Measurements from ENCODE around the gene AKAP6. TPM values are rescaled to one million over a fixed set of nuclear protein-coding genes. Genes with fewer than 3 reads are reported as not detected.

The AKAP6 gene
- total and polyA plus RNA-seq, 10 of the 15 experiments (the other 5 are each of a cell fraction or from before 2014, with no cell fraction given) = 0.35 to 5.9 (median 2.2) TPM

DNA sequence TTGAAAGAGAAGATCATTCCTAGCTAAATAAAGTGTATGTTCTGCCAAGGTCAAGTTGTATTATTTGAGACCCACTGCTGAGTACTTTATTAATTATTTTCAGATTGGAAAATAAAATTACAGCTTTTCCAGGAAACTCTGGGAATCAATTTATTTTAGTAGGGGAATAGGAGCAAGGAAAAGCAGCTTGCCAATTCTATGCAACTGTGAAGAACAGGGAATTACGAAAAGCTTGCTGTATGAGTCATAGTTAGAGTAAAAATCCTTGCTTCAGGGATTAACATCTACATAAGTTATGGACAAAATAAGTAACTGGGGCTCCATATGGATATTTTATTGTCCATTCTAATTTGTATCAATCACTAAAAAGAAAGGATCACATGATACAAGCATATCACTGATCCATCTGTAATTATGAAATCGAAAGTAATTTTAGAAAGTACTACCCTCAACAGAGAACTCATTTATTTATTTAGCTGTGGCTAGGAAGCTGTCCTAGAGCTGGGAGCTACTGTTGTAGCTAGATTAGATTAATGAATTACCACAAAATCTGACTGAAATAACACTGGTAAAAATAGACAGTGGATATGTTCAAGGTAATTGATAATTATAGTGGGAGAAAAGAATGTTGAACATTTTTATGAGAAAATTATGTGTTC is 306.1 kb downstream of the AKAP6 start:
- in situ Hi-C loops (cut with MboI) = no loop called here
- no peak overlapping the region for H3K27ac ChIP-seq (ENCODE audit: control insufficient read depth, insufficient read depth)
- H3K4me3 ChIP-seq = no peak overlapping the region
- H3K4me1 ChIP-seq (ENCODE audit: control insufficient read depth, insufficient read depth, low read length) = no peaks in the 10 kb centered on the region
- no peaks in the 10 kb centered on the region for H3K36me3 ChIP-seq (ENCODE audit: control insufficient read depth in 2 of 2, insufficient read depth in 2 of 2, low read length in 1 of 2)
- H4K20me1 ChIP-seq (ENCODE audit: control insufficient read depth, insufficient read depth) = no peaks in the 10 kb centered on the region
- peak overlapping the region; percentile 2; the same call in 1 of the 2 replicates for H2AFZ ChIP-seq (ENCODE audit: control insufficient read depth, low read depth, low read length)
- DNase-seq (ENCODE audit: low read depth, low spot score) (no peak), ATAC-seq (peak; percentile 76), FAIRE-seq (no peak)
- WGBS (ENCODE audit: insufficient coverage, insufficient replicate concordance, low lambda C conversion rate, missing lambda C conversion rate) = 20% methylated on average over 2 of the region's 2 CpGs
- H3K79me2 ChIP-seq (ENCODE audit: control insufficient read depth, insufficient read depth, low read length) = no peaks in the 10 kb centered on the region
- no peak overlapping the region for H3K4me2 ChIP-seq (ENCODE audit: control insufficient read depth, insufficient read depth)
- intact Hi-C loops (cut with micrococcal nuclease; ENCODE audit: unreplicated experiment) = no loop called here
- TF ChIP-seq MYC (IDR thresholded peaks at IDR 0.05; ENCODE audit: insufficient read depth, insufficient read length, insufficient replicate concordance, low read length, severe bottlenecking) = no peak
- RAD21 ChIA-PET (ENCODE audit: unreplicated experiment) = interaction anchor here (1.2 kb wide), 1 partner anchor 11 kb away, joined by 3 read pairs; no protein-coding TSS in a partner anchor
- H3K27me3 ChIP-seq (replicated peaks in 1 of 2; ENCODE audit: control insufficient read depth in 2 of 2, insufficient read depth in 2 of 2, low read length in 1 of 2) = no peaks in the 10 kb centered on the region
- SMC1A ChIA-PET (ENCODE audit: uncharacterized antibody, unreplicated experiment) = interaction anchor here (0.9 to 1.8 kb wide), 2 partner anchors 11 to 29 kb away, joined by 3 to 4 read pairs; no protein-coding TSS in a partner anchor
- H3K9me3 ChIP-seq (replicated peaks; ENCODE audit: control insufficient read depth, insufficient read depth, low read length) = no peaks in the 10 kb centered on the region
- POLR2A ChIA-PET = interaction anchor here (0.5 kb wide), 1 partner anchor 144 kb away, joined by 8 read pairs; no protein-coding TSS in a partner anchor
- CTCF ChIA-PET = interaction anchor here (0.9 to 1.1 kb wide), 2 partner anchors 10 to 59 kb away, joined by 3 read pairs; no protein-coding TSS in a partner anchor
- no TSS peak for BruUV-seq (replicated peaks)
- H3K9ac ChIP-seq (ENCODE audit: control insufficient read depth, insufficient read depth, low read length) = no peak overlapping the region

- BruUV-seq (replicated peaks) = no TSS peak
- SMC1A ChIA-PET (ENCODE audit: uncharacterized antibody, unreplicated experiment) = interaction anchor here (0.5 kb wide), 1 partner anchor 78 kb away, joined by 3 read pairs; no protein-coding TSS in a partner anchor
- ATAC-seq = no peak
Observed at GRCh38 chr14:32637582-32637981, 308.5 kb downstream of the AKAP6 start.

More at GRCh38 chr14:32637582-32637981, 308.5 kb downstream of the AKAP6 start:
- Histone ChIP-seq H3K27me3 (replicated peaks in 1 of 2; ENCODE audit: control insufficient read depth in 2 of 2, insufficient read depth in 2 of 2, low read length in 1 of 2) (no peaks in the 10 kb centered on the region), H4K20me1 (ENCODE audit: control insufficient read depth, insufficient read depth) (no peaks in the 10 kb centered on the region), H3K9ac (ENCODE audit: control insufficient read depth, insufficient read depth, low read length) (no peak overlapping the region), H3K4me1 (ENCODE audit: control insufficient read depth, insufficient read depth, low read length) (no peaks in the 10 kb centered on the region), H3K79me2 (ENCODE audit: control insufficient read depth, insufficient read depth, low read length) (no peaks in the 10 kb centered on the region), H3K4me2 (ENCODE audit: control insufficient read depth, insufficient read depth) (no peak overlapping the region), H3K4me3 (no peak overlapping the region), H3K27ac (ENCODE audit: control insufficient read depth, insufficient read depth) (no peak overlapping the region), H2AFZ (ENCODE audit: control insufficient read depth, low read depth, low read length) (no peak overlapping the region), H3K9me3 (replicated peaks; ENCODE audit: control insufficient read depth, insufficient read depth, low read length) (no peaks in the 10 kb centered on the region), H3K36me3 (ENCODE audit: control insufficient read depth in 2 of 2, insufficient read depth in 2 of 2, low read length in 1 of 2) (no peaks in the 10 kb centered on the region)
- FAIRE-seq (no peak), DNase-seq (ENCODE audit: low read depth, low spot score) (no peak)
- TF ChIP-seq ZNF217 (IDR thresholded peaks at IDR 0.05) = no peak
- no peak for TF ChIP-seq TARDBP (IDR thresholded peaks at IDR 0.05; ENCODE audit: borderline replicate concordance)
- no peak for TF ChIP-seq ATF3 (IDR thresholded peaks at IDR 0.05; ENCODE audit: borderline replicate concordance, extremely low read depth, low read depth, low read length)
- TF ChIP-seq, protein P1, sequence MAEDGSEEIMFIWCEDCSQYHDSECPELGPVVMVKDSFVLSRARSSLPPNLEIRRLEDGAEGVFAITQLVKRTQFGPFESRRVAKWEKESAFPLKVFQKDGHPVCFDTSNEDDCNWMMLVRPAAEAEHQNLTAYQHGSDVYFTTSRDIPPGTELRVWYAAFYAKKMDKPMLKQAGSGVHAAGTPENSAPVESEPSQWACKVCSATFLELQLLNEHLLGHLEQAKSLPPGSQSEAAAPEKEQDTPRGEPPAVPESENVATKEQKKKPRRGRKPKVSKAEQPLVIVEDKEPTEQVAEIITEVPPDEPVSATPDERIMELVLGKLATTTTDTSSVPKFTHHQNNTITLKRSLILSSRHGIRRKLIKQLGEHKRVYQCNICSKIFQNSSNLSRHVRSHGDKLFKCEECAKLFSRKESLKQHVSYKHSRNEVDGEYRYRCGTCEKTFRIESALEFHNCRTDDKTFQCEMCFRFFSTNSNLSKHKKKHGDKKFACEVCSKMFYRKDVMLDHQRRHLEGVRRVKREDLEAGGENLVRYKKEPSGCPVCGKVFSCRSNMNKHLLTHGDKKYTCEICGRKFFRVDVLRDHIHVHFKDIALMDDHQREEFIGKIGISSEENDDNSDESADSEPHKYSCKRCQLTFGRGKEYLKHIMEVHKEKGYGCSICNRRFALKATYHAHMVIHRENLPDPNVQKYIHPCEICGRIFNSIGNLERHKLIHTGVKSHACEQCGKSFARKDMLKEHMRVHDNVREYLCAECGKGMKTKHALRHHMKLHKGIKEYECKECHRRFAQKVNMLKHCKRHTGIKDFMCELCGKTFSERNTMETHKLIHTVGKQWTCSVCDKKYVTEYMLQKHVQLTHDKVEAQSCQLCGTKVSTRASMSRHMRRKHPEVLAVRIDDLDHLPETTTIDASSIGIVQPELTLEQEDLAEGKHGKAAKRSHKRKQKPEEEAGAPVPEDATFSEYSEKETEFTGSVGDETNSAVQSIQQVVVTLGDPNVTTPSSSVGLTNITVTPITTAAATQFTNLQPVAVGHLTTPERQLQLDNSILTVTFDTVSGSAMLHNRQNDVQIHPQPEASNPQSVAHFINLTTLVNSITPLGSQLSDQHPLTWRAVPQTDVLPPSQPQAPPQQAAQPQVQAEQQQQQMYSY (CRISPR knock-in tag; IDR thresholded peaks at IDR 0.05) = no peak
- TF ChIP-seq KDM1A (IDR thresholded peaks at IDR 0.05; ENCODE audit: borderline replicate concordance) = no peak
- TF ChIP-seq MLLT1 (IDR thresholded peaks at IDR 0.05) = no peak
- no peak for TF ChIP-seq RFX5 (IDR thresholded peaks at IDR 0.05; ENCODE audit: low read depth, low read length)
- 52% methylated on average over 2 of the region's 2 CpGs for WGBS (ENCODE audit: insufficient coverage, insufficient replicate concordance, low lambda C conversion rate, missing lambda C conversion rate)
- RAD21 ChIA-PET (ENCODE audit: unreplicated experiment) = no interaction called here
- CTCF ChIA-PET = no interaction called here
- in situ Hi-C loops (cut with MboI) (no loop called here), intact Hi-C loops (cut with micrococcal nuclease; ENCODE audit: unreplicated experiment) (no loop called here)
- POLR2A ChIA-PET = no interaction called here
